ENCODE measurements around the gene INPP5F.
"Not testable (repeated sequence)": the region's sequence is repeated elsewhere in the genome, so short reads cannot be mapped to it uniquely, and the experiment has no call there.

The INPP5F gene

DNA sequence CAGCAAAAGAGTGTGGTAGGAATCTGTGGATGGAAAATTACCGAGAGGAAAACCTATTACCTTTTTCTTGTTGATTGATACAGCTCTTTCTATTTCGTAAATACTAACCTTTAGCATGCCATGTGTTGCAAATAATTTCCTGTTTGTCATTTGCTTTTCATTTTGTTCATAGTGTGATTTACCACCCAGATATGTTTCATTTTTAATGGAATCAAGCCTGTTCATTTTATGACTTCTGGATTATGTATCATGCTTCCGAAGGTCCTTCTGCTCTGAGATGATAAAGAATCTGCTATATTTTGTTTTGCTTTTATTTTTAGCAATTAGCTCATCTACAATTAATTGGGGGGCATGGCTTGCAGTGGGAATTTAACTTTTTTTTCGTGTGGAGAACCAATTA lies 46.5 kb downstream of the INPP5F start:
- Mint-ChIP-seq H3K4me1 (peaks cover 15% of the 10 kb centered on the region), H3K27me3 (no peaks in the 10 kb centered on the region), H3K4me3 (no peak overlapping the region), H3K36me3 (peaks cover 45% of the 10 kb centered on the region), H3K9me3 (no peaks in the 10 kb centered on the region), H3K27ac (no peak overlapping the region)
- ATAC-seq: no peak

GRCh38 chr10:119773041-119773440 lies 47.2 kb downstream of the INPP5F start:
- not testable (repeated sequence) for H3K27me3 Mint-ChIP-seq, H3K4me3 Mint-ChIP-seq, H3K27ac Mint-ChIP-seq, H3K9me3 Mint-ChIP-seq, ATAC-seq
- Mint-ChIP-seq H3K36me3 (peaks cover 45% of the 10 kb centered on the region), H3K4me1 (peaks cover 15% of the 10 kb centered on the region)

DNA sequence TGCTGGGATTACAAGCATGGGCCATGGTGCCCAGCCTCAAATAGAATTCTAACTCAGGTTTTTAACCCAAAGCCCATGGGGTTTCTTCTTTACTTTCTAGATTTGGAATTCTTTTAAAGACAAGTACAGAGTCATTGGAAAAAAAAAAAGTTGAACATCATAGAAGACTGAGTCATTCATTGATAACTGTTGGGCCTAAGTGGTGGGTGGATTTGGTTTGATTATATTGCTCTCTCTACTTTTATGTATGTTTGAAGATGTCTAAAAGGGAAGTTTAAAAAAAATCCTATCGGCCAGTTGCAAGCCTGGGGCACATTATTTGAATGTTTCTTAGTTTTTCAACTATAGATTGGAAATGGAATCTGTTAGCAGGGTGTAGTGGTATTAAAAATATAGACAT lies 49.7 kb downstream of the INPP5F start:
- peaks cover 41% of the 10 kb centered on the region for H3K36me3 Mint-ChIP-seq
- no peak overlapping the region for H3K27ac Mint-ChIP-seq
- no peak for ATAC-seq
- H3K9me3 Mint-ChIP-seq: no peaks in the 10 kb centered on the region
- no peak overlapping the region for H3K4me3 Mint-ChIP-seq
- no peaks in the 10 kb centered on the region for H3K27me3 Mint-ChIP-seq
- peaks cover 23% of the 10 kb centered on the region for H3K4me1 Mint-ChIP-seq

GRCh38 chr10:119776536-119776935 lies 50.7 kb downstream of the INPP5F start:
- Mint-ChIP-seq H3K4me3 (no peak overlapping the region), H3K36me3 (peaks cover 37% of the 10 kb centered on the region), H3K27me3 (no peaks in the 10 kb centered on the region), H3K9me3 (no peaks in the 10 kb centered on the region), H3K4me1 (peaks cover 27% of the 10 kb centered on the region), H3K27ac (no peak overlapping the region)
- no peak for ATAC-seq

DNA sequence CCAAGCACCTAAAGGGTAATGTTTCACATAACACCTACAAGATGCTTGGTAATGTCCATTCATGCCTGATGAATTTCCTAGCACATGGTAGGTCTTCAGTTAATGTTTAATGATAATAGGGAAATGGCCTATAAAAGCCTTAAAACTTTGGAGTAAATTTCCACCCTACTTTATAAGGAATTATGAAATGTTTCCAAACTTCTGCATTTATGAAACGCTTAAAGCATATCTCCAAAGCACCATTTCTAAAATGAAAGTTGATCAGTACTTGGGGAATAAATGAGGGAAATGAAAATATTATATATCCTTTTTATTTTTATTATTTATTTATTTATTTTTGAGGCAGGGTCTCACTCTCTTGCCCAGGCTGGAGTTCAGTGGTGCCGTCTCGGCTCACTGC lies 51.8 kb downstream of the INPP5F start:
- no peak for ATAC-seq
- Mint-ChIP-seq H3K9me3 (no peaks in the 10 kb centered on the region), H3K36me3 (peaks cover 41% of the 10 kb centered on the region), H3K27ac (no peak overlapping the region), H3K4me3 (no peak overlapping the region), H3K4me1 (peaks cover 38% of the 10 kb centered on the region), H3K27me3 (no peaks in the 10 kb centered on the region)

DNA sequence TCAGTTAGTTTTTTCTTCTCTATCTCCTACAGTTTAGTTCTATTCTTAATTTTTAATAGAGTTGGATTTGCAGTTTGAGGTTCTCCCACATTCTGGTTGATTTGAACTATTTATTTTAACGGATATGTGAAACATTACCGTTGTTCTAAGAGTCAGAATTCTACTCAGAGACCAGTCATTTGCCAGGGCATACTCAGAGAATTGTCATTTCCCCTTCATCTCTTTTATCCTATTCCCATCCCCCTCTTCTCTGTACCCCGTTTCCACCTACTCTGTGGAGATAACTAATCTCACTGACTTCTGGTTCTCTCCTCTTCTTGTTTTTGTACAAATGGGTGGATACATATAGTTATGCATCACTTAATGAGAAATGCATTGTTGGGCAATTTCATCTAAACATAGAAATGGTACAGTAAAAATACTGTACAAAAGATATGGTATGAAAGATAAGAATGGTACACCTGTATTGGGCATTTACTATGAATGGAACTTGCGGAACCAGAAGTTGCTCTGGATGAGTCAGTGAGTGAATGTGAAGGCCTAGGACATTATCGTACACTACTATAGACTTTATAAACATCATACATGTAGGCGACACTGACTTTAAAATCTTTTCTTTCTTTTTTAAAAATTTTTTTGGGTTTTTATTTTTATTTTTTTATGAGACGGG lies 53.1 kb downstream of the INPP5F start:
- H3K27me3 Mint-ChIP-seq: no peaks in the 10 kb centered on the region
- H3K36me3 Mint-ChIP-seq: peaks cover 34% of the 10 kb centered on the region
- no peak for ATAC-seq
- H3K4me3 Mint-ChIP-seq: no peak overlapping the region
- H3K9me3 Mint-ChIP-seq: no peaks in the 10 kb centered on the region
- peaks cover 43% of the 10 kb centered on the region for H3K4me1 Mint-ChIP-seq
- H3K27ac Mint-ChIP-seq: no peak overlapping the region

DNA sequence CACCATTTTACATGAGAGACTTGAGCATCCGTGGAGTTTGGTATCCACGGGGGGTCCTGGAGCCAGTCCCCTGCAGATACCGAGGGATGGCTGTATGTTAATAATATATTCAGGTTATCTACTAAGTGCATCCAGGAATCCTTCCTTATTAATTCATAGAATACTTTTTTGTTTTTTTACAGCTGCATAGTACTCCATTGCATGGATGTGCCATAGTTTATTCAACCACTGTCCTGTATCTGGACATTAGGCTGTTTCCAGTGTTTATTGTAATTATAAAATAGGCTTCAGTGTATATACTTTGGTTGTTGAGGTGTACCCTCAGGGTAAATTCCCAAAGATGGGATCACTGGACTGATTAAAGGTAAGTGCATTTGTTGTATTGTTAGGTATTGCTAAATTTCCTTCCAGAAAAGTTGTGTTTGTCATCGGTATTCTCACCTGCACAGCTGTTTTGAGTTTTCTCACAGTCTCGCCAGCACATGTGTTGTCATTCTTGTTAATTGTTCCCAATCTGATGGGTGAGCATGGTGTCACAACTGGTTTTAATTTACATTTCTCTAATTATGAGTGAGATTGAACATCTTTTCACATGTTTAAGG lies 55.1 kb downstream of the INPP5F start:
- no peak overlapping the region for H3K4me3 Mint-ChIP-seq

DNA sequence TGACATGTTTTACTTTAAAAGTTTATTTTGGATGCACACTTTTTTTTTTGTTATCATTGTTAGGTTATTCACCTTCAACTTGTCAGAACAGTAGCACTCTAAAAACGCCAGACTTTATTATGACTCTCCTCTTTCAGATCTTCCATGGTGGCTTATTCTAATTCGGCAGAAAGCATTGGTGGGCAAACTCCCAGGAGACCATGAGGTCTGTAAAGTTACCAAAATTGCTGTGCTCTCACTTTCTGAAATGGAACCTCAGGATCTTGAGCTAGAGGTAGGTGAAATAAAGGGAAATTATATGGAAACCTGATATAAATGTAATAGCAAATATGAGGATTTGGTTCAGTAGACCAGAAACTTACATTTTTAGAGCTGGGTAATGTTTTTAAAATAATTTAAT lies 55.6 kb downstream of the INPP5F start:
- no peak overlapping the region for H3K27ac Mint-ChIP-seq
- no peak overlapping the region for H3K4me3 Mint-ChIP-seq
- H3K27me3 Mint-ChIP-seq: no peaks in the 10 kb centered on the region
- peaks cover 36% of the 10 kb centered on the region for H3K36me3 Mint-ChIP-seq
- H3K9me3 Mint-ChIP-seq: no peaks in the 10 kb centered on the region
- no peak for ATAC-seq
- peaks cover 50% of the 10 kb centered on the region for H3K4me1 Mint-ChIP-seq

More for the DNA sequence above, 55.1 kb downstream of the INPP5F start:
- Mint-ChIP-seq H3K27ac (no peak overlapping the region), H3K9me3 (no peaks in the 10 kb centered on the region), H3K36me3 (peaks cover 36% of the 10 kb centered on the region), H3K4me1 (peaks cover 50% of the 10 kb centered on the region), H3K27me3 (no peaks in the 10 kb centered on the region)
- ATAC-seq: no peak

- Mint-ChIP-seq H3K4me1 (peaks cover 56% of the 10 kb centered on the region), H3K9me3 (no peaks in the 10 kb centered on the region), H3K36me3 (peaks cover 48% of the 10 kb centered on the region), H3K27ac (peak overlapping the region; percentile 22), H3K4me3 (no peak overlapping the region), H3K27me3 (no peaks in the 10 kb centered on the region)
- no peak for ATAC-seq
These were observed 57.3 kb downstream of the INPP5F start for GRCh38 chr10:119782981-119783664.

GRCh38 chr10:119783665-119784027 lies 57.8 kb downstream of the INPP5F start:
- no peaks in the 10 kb centered on the region for H3K27me3 Mint-ChIP-seq
- peak overlapping the region; percentile 22 for H3K27ac Mint-ChIP-seq
- peak overlapping the region; percentile 48 for H3K4me3 Mint-ChIP-seq
- no peaks in the 10 kb centered on the region for H3K9me3 Mint-ChIP-seq
- H3K4me1 Mint-ChIP-seq: peaks cover 53% of the 10 kb centered on the region
- H3K36me3 Mint-ChIP-seq: peaks cover 48% of the 10 kb centered on the region
- no peak for ATAC-seq

GRCh38 chr10:119784340-119785067 lies 58.7 kb downstream of the INPP5F start:
- peaks cover 45% of the 10 kb centered on the region for H3K36me3 Mint-ChIP-seq
- peaks cover 51% of the 10 kb centered on the region for H3K4me1 Mint-ChIP-seq
- ATAC-seq: peak; percentile 62
- H3K9me3 Mint-ChIP-seq: no peaks in the 10 kb centered on the region
- H3K4me3 Mint-ChIP-seq: peak overlapping the region; percentile 0
- H3K27me3 Mint-ChIP-seq: no peaks in the 10 kb centered on the region
- no peak overlapping the region for H3K27ac Mint-ChIP-seq

- ATAC-seq: no peak
- H3K4me1 Mint-ChIP-seq: peaks cover 66% of the 10 kb centered on the region
These were observed 60.4 kb downstream of the INPP5F start for GRCh38 chr10:119786117-119786769.

GRCh38 chr10:119795101-119795500 lies 69.3 kb downstream of the INPP5F start:
- not testable (repeated sequence) for H3K27ac Mint-ChIP-seq, H3K4me3 Mint-ChIP-seq, ATAC-seq, H3K27me3 Mint-ChIP-seq, H3K9me3 Mint-ChIP-seq
- Mint-ChIP-seq H3K4me1 (peaks cover 11% of the 10 kb centered on the region), H3K36me3 (peaks cover 50% of the 10 kb centered on the region)

More at GRCh38 chr10:119786117-119786769, 60.4 kb downstream of the INPP5F start:
- Mint-ChIP-seq H3K36me3 (peaks cover 58% of the 10 kb centered on the region), H3K27me3 (no peaks in the 10 kb centered on the region), H3K4me3 (no peak overlapping the region), H3K27ac (no peak overlapping the region), H3K9me3 (no peaks in the 10 kb centered on the region)

- Mint-ChIP-seq H3K4me3 (no peak overlapping the region), H3K27me3 (no peaks in the 10 kb centered on the region), H3K27ac (no peak overlapping the region), H3K36me3 (peaks cover 52% of the 10 kb centered on the region), H3K4me1 (peaks cover 11% of the 10 kb centered on the region), H3K9me3 (no peaks in the 10 kb centered on the region)
- ATAC-seq: no peak
These were observed 70.2 kb downstream of the INPP5F start for GRCh38 chr10:119796039-119796438.

GRCh38 chr10:119801176-119801575 lies 75.3 kb downstream of the INPP5F start:
- Mint-ChIP-seq H3K36me3 (peaks cover 60% of the 10 kb centered on the region), H3K27me3 (no peaks in the 10 kb centered on the region), H3K4me3 (no peak overlapping the region), H3K9me3 (no peaks in the 10 kb centered on the region), H3K27ac (no peak overlapping the region), H3K4me1 (peaks cover 20% of the 10 kb centered on the region)
- ATAC-seq: no peak
